GM19328 (cell line): Measurements from ENCODE around the gene PIAS1.
"Not testable (repeated sequence)": the region's sequence is repeated elsewhere in the genome, so short reads cannot be mapped to it uniquely, and the experiment has no call there.

ENCODE experiments used
- ATAC-seq: cut with Tn5 transposase; IDR thresholded peaks from one replicate; pipeline ENCODE4 v1.9.1; 2021; ENCODE audit warnings: mild to moderate bottlenecking, moderate library complexity; ENCODE audit not compliant: unreplicated experiment

PIAS1 gene

DNA sequence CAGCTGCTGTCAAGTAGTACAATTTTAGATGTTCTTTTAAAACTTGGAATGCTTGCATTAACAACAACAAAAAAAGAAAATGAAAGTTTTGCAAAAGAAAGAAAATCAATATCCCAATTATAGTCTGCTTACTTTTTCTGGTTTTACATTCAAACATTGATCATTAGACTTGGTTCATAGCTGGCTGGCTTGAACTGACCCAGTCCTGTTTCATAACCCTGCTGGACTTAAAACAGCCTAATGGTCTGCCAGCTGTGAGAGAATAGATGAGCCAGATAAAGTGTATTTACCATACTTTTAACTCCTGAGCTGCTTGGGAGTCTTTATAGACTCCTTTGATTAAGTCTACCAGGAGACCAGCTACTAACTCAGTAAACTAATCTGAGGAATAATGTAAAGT lies 59.2 kb downstream of the PIAS1 start:
- ATAC-seq, result no peak

DNA sequence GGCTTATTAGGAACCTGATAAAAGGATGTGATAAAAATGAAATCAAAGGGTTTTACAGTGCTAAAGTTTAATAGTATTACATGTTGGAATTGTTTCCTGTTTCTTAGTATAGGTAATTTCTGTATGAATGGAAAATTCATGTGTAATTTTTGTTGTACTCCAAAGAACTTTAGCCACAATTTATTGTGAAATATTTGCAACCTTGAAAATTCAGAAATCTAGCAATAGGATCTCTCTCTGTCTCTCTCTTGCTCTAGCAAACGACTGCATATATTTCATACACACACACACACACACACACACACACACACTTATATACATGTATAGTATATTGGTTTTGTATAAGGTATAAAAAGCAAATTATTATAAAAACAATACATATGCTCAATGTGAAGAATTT lies 59.6 kb downstream of the PIAS1 start:
- ATAC-seq, result no peak

DNA sequence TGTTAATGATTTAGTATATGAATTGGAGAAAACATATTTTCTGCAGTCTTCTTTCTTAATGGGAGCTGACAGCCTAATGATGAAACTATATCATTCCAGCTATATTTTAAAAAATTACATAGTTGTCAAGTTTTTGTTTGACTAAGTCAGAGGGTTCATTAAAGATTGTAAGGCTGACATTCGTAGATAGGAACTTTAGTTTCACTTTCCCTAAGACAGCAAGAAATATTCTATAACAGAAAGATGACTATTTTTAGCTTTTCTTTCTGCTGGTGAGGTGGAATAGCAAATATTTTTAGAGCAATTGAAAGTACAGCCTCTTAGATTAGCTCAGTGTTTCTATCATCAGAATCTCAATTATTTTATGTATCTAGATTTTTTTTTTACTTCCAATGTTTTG lies 60.2 kb downstream of the PIAS1 start:
- ATAC-seq, result no peak

DNA sequence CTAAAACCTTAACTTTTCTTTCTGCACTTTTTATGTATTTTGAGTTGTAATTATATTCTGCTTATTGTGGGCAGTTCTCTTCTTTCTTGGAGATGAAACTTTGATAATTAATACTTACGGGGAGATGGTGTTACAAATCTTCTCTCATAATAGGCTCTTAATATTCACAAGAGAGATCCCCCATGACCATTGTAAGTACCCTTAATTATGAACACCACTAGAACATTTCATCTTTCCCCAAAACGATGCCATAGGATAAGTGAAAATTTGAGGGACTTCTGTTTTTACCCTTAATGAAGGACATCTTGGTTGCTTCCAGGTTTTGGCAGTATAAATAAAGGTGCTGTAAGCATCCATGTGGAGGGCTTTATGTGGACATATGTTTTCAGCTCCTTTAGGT lies 60.7 kb downstream of the PIAS1 start:
- ATAC-seq, result no peak

DNA sequence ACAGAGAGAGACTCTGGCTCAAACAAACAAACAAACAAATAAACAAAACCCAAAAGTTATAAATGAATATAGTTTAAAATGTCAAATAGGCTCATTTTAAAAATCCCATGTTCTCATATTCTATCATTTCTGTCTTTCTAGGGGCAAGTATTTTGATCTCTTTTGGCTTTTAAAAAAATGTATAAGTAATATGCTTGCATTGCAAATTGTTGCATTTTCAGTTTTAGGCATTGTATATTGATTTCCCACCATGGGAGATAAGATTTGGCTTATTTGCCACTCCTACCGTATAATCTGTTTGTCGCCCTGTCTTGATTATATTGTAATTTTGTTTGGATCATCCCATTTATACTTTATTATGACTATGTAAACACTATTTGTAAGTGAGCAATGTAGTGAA lies 70.6 kb downstream of the PIAS1 start:
- no peak for ATAC-seq

DNA sequence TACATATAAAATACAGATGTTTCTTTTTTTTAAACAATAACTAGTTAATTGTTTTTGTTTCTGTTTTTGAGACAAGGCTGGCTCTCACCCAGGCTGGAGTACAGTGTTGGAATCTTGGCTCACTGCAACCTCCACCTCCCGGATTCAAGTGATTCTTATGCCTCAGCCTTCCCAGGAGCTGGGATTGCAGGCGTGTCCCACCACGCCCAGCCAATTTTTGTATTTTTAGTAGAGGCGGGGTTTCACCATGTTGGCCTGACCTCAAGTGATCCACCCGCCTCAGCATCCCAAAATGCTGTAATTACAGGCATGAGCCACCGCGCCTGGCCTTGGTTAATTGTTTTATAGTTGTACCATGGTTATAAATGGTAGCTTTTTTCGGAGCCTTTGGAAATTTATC lies 72.3 kb downstream of the PIAS1 start:
- no peak for ATAC-seq

DNA sequence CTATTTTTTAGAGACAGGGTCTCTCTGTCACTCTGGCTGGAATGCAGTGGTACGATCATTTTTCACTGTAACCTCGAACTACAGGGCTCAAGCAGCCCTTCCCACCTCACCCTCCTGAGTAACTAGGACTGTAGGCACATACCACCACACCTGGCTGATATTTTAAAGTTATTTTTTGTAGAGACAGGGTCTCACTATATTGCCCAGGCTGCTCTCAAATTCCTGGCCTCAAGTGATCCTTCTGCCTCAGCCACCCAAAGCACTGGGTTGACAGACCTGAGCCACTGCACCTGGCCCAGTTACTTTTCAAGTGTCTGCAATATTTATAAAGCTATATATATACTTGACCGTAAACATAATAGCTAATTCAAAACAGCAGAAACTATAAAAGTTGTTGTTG lies 75.0 kb downstream of the PIAS1 start:
- ATAC-seq, result no peak

DNA sequence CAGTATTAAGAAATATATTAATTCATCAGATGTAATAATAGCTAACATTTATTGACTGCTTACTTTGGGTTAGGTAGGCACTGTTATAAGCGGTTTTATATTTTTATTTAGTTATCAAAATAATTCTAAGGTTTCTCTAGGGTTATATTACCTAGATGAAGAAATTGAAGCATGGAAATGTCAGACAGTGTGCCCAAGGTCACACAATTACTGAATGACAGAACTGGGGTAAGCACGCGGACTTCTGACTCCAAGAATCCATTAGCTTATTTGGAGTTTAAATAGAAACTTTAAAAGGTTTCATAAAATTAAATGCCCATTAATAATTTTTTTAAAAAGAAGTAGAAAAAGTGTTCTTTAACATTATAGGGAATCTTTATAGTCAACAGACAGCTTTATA lies 76.7 kb downstream of the PIAS1 start:
- no peak for ATAC-seq

DNA sequence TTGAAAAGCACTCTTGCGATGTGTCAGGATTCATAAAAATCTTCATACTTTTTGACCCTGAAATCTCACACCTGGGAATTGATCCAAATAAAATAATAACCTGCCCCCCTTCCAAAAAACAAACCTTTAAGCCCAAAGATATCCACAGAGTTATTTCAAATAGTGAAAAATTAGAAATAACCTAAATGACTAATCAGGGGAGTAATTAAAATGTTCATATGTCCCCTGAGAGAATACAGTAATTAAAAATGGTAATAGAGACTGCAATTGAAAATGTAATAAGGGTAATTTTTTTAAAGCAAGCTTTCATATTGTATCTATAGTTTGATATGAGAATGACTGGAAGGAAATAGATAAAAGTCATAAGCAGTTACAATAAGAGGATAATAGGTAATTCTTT lies 83.0 kb downstream of the PIAS1 start:
- ATAC-seq, result no peak

DNA sequence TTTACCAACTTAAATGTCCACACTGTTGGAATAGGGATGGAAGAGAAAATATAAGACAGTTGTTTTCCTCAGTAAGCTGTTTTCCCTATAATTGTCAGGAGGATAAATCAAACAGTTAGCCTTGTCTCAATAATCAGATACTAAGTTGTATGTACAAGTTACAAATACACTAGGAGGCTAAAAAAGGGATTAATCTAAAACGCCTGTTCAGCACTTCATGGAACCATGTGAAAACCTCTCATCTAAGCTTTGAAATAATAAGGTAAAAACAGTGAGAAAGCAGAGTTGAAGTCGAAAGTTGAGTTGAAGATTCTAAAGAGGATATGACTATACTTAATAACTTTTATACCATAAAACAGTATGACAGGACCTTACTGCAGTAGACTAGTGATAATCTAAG lies 89.0 kb downstream of the PIAS1 start:
- ATAC-seq, result no peak

DNA sequence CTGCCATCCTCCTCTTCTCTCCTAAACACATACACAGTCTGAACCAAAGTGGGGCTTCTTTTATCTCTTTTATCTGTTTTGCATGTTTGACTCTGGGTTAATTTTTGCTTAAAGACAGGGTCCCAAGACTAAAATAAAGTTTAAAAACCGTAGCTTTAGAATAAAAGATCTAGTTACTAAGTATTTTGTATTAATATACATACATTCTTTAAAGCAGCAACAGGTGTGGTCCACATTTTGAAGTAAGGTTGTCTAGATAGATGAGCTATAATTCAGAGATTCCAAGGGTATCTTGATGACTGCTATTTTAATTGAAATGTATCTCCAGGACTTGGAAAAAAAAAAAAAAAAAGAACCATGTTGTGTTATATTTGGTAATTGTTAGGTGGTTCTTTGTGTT lies 89.7 kb downstream of the PIAS1 start:
- ATAC-seq, result no peak

DNA sequence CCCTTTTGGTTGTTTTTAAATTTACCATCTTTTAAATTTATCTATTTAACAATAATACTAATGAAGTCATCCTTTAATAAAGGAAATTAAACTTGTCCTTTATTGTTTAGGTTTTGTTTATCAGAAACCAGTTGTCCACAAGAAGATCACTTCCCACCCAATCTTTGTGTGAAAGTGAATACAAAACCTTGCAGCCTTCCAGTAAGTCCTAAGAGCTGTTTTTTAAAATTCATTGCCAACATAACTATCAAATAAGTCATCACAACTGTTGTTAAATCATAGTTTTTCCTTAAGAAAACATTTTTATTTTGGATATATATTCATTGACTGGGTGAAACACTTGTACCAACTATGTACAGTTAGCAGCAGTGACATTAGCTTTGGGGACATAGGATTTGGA lies 91.6 kb downstream of the PIAS1 start:
- ATAC-seq, result no peak

DNA sequence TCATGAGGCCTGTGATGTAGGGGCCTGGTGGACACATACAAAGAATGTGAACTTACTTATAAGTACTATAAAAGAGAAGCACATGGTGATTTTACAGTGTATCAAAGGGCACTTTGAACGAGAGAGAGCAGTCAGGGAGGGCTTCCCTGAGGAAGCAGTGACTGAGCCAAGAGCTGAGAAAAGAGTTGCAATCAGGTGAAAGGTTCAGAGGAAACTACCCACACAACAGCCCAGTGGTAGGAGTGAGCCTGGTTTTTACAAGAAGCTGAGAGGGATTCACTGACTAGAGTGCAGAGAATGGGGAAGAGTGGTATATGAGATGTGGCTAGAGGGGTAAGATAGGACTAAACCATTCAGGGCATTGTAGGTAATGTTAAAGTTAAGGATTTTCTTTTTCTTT lies 93.9 kb downstream of the PIAS1 start:
- no peak for ATAC-seq

DNA sequence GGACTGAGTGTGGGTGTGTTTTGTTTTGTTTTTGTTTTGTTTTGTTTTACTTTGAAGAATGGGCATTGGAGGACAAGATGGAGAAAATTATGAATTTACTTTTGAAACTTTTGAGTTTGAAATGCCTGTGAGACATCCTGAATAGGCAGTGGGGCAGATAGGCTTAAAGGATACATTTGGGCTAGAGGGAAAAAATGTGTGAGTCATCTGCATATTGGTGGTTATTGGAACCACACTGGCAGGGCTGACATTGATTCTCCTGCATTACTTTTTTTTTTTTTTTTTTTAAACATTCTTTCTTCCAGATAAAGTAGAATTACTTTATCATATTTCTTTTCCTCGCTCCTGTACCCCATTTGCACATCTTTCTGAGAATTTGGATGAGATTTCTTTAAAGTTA lies 94.9 kb downstream of the PIAS1 start:
- ATAC-seq, result no peak

DNA sequence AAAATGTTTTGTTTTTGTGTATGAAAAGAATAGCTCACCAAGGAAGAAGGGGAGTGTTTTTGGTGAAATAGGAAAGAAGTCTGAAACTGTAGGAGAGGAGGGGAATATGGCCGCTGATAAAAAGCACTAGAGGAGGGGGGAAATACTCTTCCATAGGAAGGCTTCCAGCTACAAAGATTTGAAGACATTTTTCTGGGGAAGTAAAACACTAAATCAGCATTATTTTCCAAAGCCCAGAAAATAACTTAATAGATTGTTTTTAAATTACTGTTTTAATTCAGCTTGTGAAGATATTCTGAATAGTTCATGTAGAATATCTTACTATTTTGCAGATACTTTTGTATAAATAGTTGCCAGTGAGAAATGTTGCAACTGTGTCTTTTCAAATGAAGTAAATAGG lies 96.1 kb downstream of the PIAS1 start:
- no peak for ATAC-seq

DNA sequence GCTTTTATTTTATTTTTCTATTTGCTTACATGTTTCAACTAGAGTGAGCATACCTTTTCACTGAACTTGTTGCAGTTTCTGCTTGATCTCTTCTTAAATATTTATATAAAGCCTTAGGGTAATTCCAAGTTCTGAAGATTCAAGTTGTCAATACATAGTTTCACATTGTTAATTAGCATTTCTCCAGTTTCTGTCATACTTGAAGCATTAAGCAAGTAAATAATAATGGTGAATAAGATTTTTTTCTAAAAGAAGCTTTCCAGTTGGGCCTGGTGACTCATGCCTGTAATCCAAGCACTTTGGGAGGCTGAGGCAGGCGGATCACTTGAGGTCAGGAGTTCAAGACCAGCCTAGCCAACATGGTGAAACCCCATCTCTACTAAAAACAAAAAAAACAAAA lies 97.2 kb downstream of the PIAS1 start:
- ATAC-seq, result no peak

DNA sequence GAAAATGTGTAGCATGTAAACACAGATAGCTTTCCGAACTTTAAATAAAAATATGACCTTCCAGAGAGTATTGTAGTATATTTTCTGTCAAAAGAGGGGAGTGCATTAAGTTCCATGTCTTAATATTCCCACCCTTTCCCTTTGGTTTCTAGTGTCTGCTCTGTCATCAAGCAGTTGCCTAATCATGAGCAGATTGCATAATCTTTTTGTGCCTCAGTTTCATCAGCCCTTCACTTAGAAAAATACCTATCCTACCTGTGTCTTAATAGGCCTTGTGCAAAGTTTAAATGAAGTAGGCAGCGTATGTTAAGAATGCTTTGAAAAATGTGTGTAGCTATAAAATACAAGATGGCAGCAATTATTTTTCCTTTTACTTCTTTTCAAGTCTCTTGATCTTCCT lies 98.2 kb downstream of the PIAS1 start:
- ATAC-seq, result no peak

DNA sequence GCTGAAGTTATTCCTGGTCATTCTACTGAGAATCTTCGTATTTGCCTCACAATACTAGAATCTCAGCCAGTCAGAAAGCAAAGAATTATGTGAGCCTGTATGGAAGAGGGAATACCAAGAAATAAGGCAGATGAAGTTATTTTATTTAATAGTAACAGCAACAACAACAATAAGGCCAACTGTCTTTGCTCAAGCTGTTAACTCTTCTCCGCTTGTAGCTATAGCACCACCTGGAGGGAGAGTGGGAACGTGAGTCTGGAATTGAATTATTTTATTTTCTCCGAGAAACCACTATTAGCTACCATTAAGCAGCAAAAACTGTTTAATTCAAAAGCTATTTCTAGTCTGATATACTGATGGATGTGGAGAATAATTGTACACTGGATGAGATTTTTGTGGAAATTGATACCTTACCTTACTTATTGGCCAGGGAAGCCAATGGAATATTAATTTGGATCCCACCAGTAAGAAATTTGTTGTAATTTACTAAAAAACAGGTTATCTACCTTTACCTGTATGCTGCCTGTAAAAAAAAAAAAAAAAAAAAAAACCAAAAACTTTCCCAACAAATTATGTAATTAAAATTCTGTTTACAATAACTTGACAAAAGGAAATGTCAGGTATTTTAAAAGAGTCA lies 100.9 kb downstream of the PIAS1 start:
- no peak for ATAC-seq

DNA sequence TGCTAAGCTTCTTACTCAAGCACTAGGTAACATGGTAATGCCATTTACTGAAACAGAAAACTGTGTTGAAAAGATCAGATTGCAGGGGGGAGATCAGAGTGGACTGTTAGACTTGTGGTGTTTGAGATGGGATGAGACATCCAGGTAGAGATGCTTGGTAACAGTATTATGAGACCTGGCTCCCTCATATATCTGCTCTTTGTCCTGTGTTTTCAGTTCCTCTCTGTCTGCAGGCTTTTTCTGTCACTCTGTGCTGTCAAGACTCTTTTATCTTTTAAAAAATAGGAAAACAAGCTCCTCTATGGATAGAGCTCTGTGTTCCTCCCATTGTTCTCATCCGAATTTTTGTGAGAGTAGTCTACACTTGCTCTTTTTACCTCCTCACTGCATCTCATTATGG lies 103.0 kb downstream of the PIAS1 start:
- ATAC-seq, result no peak

DNA sequence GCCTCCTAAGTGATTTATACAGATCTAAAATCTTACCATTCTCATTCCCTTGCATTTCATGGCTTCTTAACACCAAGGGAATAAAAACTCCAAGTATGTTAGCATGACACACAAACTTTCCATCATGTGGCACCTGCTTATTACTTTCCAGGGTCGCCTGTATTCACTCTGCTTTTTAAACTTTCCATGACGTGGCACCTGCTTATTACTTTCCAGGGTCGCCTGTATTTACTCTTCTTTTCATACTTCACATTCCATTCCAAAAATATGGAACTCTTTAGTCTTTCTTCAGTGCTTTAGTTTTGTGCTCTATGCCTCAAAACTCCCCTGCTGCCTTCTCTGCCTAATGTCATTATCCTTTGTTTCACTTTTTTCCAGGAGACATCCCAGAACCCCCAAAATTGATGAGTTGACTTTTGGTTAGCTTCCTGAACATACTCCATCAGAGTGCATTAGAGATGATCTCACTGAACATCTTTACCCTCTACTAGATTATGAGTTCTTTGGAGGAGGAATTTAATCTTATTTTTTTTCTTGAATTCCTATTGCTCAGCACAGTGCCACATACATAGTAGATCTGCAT lies 104.0 kb downstream of the PIAS1 start:
- no peak for ATAC-seq

DNA sequence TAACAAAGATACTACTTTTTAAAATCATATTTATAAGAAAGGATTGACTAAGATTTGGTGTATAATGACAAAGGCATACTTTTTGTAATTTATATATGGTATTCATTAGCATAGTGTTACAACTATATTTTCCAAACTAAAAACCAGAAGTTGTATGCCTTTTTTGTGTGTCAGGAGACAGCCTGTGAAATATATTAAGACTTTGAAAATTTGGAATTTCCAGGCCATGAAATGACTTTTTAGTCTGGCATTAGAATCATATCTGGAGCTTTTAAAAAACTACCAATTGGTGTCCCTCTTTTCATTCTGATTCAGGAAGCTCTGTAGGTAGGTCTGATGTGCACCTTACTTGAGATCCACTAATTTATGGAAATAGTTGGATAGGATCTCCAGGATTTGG lies 109.1 kb downstream of the PIAS1 start:
- no peak for ATAC-seq

DNA sequence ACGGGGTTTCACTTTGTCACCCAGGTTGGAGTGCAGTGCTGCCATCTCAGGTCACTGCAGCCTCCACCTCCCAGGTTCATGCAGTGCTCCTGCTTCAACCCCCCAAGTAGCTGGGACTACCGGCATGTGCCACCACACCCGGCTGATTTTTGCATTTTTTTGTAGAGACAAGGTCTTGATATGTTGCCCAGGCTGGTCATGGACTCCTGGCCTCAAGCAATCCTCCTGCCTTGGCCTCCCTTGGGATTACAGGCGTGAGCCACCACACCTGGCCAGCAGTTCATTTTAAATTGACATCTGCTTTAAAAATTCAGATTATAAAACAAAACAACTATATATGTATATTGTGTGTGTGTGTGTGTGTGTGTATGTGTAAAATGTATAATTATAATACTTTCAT lies 112.7 kb downstream of the PIAS1 start:
- ATAC-seq, result no peak

DNA sequence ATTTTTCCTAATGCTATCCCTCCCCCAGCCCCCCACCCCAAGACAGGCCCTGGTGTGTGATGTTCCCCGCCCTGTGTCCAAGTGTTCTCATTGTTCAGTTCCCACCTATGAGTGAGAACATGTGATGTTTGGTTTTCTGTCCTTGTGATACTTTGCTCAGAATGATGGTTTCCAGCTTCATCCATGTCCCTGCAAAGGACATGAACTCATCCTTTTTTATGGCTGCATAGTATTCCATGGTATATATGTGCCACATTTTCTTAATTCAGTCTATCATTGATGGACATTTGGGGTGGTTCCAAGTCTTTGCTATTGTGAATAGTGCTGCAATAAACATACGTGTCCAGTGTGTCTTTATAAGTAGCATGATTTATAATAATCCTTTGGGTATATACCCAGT lies 117.9 kb downstream of the PIAS1 start:
- not testable (repeated sequence) for ATAC-seq
